Astrocyte (in vitro differentiated cells and primary cell): ENCODE data around the gene KIRREL3.

ENCODE experiments used
- EZH2 ChIP-seq: IDR thresholded peaks from 2 replicates; pipeline ENCODE4 v1.6.1; 2012; ENCODE audit warnings: mild to moderate bottlenecking, low read length, inconsistent platforms; ENCODE audit not compliant: insufficient read depth
- TF ChIP-seq, protein P1 (sequence below): IDR thresholded peaks from 2 replicates; pipeline ENCODE4 v1.5.1; 2011; ENCODE audit warnings: low read depth, mild to moderate bottlenecking, inconsistent platforms, low read length, moderate library complexity; ENCODE audit not compliant: insufficient read depth

DNA sequence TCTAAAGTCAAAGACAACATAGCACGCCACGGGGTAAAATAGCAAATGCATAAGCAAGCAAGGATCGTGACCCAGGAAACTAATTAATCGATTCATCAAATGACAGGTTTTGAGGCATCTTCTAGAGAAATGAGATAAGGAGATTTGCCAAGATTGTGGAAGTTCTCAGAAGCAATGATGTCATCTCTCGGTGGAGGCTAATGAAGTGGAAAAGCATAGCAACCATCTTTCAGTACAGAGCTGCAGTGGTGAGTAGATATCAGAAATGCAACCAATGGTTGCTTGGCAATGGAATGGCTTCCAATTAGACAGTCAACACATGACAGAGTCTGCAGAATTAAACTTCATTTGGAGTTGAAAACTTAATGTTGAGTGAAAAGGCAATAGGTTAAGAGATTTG lies 116.0 kb downstream of the KIRREL3 start:
- TF ChIP-seq, protein P1, sequence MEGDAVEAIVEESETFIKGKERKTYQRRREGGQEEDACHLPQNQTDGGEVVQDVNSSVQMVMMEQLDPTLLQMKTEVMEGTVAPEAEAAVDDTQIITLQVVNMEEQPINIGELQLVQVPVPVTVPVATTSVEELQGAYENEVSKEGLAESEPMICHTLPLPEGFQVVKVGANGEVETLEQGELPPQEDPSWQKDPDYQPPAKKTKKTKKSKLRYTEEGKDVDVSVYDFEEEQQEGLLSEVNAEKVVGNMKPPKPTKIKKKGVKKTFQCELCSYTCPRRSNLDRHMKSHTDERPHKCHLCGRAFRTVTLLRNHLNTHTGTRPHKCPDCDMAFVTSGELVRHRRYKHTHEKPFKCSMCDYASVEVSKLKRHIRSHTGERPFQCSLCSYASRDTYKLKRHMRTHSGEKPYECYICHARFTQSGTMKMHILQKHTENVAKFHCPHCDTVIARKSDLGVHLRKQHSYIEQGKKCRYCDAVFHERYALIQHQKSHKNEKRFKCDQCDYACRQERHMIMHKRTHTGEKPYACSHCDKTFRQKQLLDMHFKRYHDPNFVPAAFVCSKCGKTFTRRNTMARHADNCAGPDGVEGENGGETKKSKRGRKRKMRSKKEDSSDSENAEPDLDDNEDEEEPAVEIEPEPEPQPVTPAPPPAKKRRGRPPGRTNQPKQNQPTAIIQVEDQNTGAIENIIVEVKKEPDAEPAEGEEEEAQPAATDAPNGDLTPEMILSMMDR, result no peak
- TF ChIP-seq EZH2, result no peak
